GM21723 (cell line): ENCODE results near the gene VSIG10L.
A peak's percentile ranks its signal among the peaks of the same experiment; 100 is the strongest.

Experiments used
- ATAC-seq: cut with Tn5 transposase; IDR thresholded peaks from one replicate; pipeline ENCODE4 v1.9.1; 2021; ENCODE audit warnings: mild to moderate bottlenecking, moderate library complexity; ENCODE audit not compliant: unreplicated experiment

The VSIG10L gene

GRCh38 chr19:51365965-51366388 is 24.0 kb upstream of the VSIG10L start, which contains the start of gene ETFB:
Gene ETFB (minus strand): TSS chr19:51366388. CDS start chr19:51366326, 62 bp downstream.
- no peak for ATAC-seq

GRCh38 chr19:51365211-51365964 is 23.4 kb upstream of the VSIG10L start:
- ATAC-seq = no peak

- no peak for ATAC-seq
Observed at GRCh38 chr19:51364200-51365106, 22.5 kb upstream of the VSIG10L start.

- no peak for ATAC-seq
Observed at GRCh38 chr19:51361239-51361638, 19.3 kb upstream of the VSIG10L start.

- no peak for ATAC-seq
Observed at GRCh38 chr19:51359294-51359693, 17.4 kb upstream of the VSIG10L start.

GRCh38 chr19:51357952-51358351 is 16.0 kb upstream of the VSIG10L start:
- ATAC-seq = no peak

- ATAC-seq = no peak
Observed at GRCh38 chr19:51356159-51356801, 14.3 kb upstream of the VSIG10L start.

- no peak for ATAC-seq
Observed at GRCh38 chr19:51354742-51355148, 12.8 kb upstream of the VSIG10L start.

- no peak for ATAC-seq
Observed at GRCh38 chr19:51354103-51354741, 12.3 kb upstream of the VSIG10L start.

GRCh38 chr19:51352783-51353360 is 10.9 kb upstream of the VSIG10L start:
- no peak for ATAC-seq

GRCh38 chr19:51351266-51351990 is 9.5 kb upstream of the VSIG10L start:
- no peak for ATAC-seq

- ATAC-seq = no peak
Observed at GRCh38 chr19:51347209-51347928, 5.4 kb upstream of the VSIG10L start.

GRCh38 chr19:51346742-51347141 is 4.8 kb upstream of the VSIG10L start:
- no peak for ATAC-seq

GRCh38 chr19:51345076-51345620 is 3.2 kb upstream of the VSIG10L start:
- no peak for ATAC-seq

- ATAC-seq = no peak
Observed at GRCh38 chr19:51342631-51343569, 961 bp upstream of the VSIG10L start.

- no peak for ATAC-seq
Observed at GRCh38 chr19:51341066-51341465, 873 bp downstream of the VSIG10L start.

- peak; percentile 60 for ATAC-seq
Observed at GRCh38 chr19:51339687-51340656, 2.0 kb downstream of the VSIG10L start.
